GM21447 (cell line): ENCODE data around the gene APBA2.
"Not testable (repeated sequence)": the region's sequence is repeated elsewhere in the genome, so short reads cannot be mapped to it uniquely, and the experiment has no call there.

Experiments
- ATAC-seq: cut with Tn5 transposase; IDR thresholded peaks from one replicate; pipeline ENCODE4 v1.9.1; 2021; ENCODE audit not compliant: unreplicated experiment

The APBA2 gene

DNA sequence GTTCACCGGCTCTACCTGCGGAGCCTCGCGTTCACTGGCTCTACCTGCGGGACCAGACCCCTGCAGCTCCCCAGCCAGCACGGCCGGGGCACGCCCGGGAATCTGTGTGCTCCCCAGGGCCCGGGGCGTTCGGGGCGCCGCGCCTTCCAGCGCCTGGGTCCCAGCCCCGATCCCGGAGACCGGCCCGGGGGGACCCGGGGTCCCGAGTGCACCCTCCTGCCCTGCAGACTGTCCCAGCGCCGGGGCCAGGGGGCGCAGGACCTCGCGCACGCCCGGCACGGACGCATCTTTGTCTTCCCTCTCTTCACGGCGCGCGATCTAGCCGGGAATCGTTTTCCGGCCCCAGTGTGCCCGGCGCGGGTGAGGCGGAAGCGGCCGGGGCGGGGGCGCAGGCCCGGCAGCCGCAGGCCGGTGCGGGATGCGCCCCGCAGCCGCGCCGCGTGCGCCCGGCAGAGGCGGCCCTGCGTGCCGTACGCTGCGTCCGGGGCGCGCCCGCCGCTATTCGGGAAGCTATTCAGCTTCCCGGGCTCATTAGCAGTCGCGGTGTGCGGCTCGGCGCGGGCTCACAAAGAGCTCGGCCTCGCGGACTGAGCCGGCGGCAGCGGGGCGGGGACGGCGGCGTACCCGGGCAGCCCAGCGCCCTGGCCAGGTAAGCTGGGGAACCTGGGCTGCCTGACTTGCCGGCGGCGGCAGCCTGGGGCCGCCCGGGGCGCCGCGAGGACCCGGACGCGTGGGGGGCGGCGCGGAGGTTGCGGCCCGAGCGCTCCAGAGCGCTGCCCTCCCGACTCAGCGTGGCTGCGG is at the start of gene APBA2:
Gene APBA2 (plus strand): TSS at position 345 of the 801 bp plus-strand sequence. CDS start 167,911 bp downstream, outside the sequence.
- ATAC-seq: no peak

DNA sequence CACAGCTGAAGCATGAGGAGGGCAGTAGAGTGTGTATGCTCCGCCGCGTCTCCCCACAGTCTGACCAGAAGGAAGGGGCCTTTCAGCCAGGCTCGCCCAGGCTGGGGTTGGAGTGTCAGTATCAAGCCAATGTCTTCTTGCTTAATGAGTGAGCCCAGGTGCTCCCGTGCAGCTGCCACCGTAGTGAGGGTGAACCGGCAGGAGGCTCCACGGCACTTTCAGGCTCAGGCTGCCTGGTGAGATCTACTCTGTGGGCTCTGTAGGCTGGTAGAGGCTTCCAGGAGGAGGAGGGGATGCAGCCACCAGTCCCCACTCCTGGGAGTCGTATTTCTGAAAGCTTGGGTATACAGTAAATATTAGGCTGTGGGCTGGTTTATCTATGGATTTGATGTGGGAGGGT is 45.5 kb upstream of the APBA2 start:
- not testable (repeated sequence) for ATAC-seq

DNA sequence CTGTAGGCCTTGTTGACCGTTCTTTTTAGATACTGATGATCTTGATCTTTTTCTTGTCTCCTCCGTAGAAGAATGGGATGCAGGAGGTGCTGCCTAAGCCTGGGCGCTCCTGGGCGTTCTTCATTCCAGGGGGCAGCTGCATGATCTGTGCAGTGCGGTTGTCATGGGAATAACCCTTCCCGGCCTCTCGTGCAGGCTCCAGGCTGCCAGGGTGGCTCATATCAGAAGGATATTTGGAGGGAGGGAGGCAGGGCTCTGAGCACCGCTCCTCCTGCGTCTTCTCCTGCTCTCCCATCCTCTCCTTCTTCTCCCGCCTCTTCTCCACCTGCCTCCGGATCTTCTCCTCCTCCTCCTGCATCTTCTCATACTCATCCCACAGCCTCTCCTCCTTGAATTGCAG is 43.6 kb upstream of the APBA2 start:
- not testable (repeated sequence) for ATAC-seq

DNA sequence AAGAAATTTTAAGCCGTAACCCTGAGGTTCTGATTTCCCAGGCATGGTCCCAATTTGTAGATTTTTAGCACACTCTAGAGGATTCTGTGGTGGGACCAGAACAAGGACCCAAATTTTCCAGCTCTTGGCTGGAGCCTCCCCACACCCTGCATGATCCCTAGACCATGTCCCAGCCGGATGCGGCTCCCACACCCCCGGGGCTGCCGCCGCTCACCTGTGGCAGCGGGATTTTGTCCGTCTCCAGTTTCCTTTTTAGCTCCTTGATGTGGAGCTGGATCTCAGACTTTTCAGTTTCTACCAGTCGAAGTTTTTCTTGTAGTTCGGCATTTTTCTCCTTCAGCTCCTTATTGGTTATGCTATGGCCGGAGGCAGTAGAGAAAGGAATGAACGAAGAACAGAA is 42.3 kb upstream of the APBA2 start:
- not testable (repeated sequence) for ATAC-seq

DNA sequence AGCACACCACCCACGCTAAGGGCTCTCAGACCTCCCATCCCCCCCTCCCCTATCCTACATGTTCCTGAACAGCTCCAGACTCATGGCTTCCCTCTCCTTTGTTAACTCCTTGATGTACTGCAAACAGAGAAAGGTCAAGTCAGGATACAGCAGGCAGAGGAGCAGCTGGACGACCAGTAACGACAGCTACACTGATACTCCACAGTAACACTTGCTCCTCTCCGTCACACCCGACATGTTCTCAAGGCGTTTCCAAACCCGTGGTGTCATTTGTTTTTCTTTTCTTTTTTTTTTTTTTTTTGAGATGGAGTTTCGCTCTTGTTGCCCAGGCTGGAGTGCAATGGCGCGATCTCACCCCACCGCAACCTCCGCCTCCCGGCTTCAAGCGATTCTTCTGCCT is 41.6 kb upstream of the APBA2 start:
- ATAC-seq: not testable (repeated sequence)

DNA sequence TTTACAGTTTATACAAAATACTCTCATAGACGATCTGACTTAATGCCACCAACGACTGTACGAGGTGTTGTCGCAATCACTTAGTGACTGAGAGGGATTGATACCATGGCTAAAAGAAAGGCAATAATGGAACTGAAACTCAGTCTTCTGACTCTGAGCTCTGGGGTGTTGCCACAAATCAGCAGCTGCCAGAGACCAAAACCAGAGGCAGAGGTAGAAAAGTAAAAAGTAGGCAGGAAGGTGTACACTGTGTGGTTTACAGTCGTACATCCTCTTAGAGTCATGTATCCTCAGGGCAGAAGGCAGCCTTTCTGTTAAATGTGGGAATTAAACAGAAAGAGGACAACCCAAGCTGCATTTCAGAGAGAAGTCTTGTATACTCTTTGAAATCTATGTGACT is 38.5 kb upstream of the APBA2 start:
- ATAC-seq: peak; percentile 87

DNA sequence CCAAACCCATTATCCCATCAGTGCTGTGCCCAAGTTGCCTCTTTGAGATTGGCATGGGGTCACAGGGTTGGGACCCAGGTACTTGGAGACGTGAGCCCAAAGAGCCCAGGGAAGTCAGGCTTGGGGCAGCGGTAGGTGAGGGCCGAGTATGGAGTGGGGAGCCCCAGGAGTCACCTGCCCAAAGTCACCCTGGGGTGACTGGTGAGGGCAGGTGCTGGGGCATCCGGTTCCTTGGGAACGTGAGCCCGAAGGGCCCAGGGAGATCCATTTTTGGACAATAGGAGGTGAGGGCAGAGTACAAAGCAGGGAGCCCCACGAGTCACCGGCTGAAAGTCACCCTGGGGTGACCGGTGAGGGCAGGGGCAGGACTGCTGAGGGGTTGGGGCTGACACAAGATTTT is 37.8 kb upstream of the APBA2 start:
- ATAC-seq: not testable (repeated sequence)

DNA sequence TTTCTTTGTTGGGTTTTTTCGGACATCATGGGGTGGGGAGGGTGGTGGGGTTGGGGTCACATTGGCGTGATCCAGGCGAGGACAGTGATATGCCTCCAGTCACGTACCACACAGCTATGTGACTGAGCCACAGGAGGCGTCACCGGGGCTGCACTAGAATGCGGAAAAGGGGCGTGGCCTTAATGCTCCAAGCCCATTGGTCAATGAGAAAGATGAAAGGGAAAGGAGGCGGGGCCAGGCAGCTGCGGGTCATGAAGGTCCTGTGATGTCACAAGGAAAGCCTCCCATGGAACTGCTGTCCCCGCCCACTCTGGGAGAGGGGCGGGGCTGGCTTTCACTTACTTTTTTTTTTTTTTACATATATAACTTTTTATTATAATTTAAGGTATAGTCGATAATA is 37.3 kb upstream of the APBA2 start, which contains the start of gene GOLGA6L7:
Gene GOLGA6L7 (minus strand): TSS at position 124 of the 400 bp plus-strand sequence. CDS start 95 bp downstream, at position 29.
- not testable (repeated sequence) for ATAC-seq

DNA sequence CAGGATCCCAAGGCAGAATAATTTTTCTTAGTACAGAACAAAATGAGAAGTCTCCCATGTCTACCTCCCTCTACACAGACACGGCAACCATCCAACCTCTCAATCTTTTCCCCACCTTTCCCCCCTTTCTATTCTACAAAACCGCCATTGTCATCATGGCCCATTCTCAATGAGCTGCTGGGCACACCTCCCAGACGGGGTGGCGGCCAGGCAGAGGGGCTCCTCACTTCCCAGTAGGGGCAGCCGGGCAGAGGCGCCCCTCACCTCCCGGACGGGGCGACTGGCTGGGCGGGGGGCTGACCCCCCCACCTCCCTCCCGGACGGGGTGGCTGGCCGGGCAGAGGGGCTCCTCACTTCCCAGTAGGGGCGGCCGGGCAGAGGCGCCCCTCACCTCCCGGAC is 36.5 kb upstream of the APBA2 start:
- ATAC-seq: not testable (repeated sequence)

DNA sequence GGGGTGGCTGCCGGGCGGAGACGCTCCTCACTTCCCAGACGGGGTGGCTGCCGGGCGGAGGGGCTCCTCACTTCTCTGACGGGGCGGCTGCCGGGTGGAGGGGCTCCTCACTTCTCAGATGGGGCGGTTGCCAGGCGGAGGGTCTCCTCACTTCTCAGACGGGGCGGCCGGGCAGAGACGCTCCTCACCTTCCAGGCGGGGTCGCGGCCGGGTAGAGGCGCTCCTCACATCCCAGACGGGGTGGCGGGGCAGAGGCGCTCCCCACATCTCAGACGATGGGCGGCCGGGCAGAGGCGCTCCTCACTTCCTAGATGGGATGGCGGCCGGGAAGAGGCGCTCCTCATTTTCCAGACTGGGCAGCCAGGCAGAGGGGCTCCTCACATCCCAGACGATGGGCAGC is 36.0 kb upstream of the APBA2 start:
- ATAC-seq: not testable (repeated sequence)

DNA sequence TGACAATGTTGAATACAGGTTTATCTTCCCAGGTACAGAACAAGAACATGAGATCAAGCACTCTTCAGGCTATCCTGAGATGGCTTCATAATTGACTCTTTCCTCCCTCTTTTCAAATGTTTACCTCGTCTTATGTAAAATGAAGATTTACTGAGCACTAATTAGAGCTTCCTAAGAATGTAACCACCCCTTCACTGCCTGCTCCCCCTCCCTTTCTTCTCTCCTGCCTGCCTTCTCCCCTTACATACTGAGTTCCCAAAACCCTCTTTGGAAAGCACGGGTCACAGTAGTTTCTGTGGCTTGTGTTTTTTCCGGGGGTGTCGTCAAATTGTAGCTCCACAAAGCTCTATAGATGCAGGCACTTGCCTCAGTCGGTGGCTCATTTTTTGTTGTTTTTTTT is 32.1 kb upstream of the APBA2 start:
- ATAC-seq: not testable (repeated sequence)

DNA sequence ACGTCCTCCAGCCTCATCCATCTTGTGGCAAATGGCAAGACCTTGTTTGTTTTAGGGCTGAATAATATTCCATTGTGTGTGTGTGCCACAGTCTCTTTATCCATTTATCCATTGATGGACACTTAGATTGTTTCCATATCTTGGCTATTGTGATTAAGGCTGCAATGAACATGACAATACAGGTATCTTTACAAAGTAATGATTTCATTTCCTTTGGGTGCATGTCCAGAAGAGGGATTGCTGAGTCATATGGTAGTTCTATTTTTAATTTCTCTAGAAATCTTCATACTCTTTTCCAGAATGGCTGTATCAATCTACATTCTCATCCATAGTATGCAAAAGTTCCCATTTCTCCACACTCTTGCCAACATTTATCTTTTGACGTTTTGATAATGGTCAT is 31.2 kb upstream of the APBA2 start:
- not testable (repeated sequence) for ATAC-seq

DNA sequence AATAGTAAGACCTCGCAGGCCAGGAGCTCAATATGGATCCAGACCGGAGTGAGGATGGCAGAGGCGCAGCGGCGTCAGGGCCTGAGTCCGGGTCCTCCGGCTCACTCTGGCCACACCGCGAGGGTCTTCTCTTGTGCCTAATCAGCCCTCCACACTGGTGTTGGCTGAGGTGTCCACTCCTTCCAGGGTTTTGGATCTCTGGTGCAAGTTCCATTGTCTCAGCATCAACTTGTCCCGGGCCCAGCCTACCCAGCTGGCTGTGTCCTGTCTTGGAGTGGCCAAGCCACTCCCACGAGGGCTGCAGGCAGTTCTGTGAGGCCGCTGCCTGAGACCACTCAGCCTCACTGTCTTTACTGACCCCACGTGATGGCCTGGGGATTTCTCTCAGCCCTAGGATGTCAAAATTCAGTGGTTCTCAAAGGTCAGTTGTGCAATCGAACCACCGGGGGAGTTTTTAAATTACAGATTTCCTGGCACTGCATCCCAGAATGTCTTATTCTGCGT is 24.7 kb upstream of the APBA2 start:
- no peak for ATAC-seq

DNA sequence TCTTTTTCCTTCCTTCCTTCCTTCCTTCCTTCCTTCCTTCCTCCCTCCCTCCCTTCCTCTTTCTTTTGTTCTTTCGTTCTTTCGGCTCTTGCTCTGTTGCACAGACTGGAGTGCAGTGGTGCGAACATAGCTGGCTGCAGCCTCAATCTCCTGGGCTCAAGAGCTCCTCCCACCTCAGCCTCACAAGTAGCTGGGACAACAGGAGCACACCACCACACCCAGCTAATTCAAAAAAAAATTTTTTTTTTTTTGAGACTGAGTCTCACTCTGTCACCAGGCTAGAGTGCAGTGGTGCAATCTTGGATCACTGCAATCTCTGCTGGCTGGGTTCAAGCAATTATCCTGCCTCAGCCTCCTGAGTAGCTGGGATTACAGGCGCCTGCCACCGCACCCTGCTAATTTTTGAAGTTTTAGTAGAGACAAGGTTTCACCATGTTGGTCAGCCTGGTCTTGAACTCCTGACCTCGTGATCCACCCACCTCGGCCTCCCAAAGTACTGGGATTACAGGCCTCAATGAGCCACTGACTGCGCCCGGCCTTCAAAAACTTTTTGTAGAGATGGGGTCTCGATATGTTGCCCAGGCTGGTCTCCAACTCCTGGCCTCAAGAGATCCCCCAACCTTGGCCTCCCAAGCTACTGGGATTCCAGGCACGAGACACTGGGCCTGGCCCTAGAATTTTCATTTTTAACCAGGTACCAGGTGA is 24.0 kb upstream of the APBA2 start:
- ATAC-seq: not testable (repeated sequence)

DNA sequence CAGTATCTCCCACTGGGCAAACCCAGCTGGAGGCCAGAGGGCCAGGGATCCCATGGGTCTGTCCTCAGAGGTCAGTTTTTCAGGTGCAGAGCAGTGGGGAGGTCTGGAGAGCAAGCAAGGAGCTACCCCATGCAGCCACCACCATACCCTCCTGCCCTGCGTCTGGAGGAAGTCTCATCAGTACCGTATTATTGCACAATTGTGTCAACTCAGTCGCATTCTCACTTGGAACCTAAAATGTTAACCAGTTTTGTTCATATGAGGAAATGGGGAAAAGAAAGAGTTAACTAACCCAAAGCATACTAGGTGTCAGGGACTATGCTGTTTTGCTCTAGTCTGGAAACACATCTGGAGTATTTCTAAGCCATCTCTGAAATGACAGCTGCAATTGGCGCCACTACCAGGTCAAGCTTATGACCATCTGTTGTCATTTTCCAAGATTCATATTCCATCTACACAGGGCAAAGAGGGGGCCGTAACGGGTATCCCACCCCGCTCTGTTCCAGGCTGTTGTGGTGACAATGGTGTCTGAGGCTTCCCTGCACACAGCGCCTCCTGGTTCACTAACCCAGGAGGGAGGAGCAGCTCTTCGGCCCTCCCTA is 16.9 kb upstream of the APBA2 start:
- no peak for ATAC-seq

DNA sequence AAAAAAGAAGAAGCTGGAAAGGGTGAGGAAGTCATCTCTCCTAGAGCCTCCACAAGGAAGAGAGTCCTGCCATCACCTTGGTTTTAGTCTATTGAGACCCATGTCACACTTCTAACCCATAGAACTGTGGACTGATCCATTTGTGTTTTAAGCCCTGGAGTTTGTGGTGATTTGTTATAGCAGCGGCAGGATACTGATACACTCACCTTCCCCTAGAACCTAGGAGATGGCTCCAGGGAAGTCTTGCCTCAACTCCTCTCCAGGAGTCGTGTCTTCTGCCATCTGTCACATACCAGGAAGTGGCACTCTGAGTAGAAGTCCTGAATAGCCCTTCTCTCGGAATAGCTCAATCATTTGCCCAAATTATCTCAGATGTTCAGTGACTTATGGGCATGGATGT is 14.6 kb upstream of the APBA2 start:
- no peak for ATAC-seq

DNA sequence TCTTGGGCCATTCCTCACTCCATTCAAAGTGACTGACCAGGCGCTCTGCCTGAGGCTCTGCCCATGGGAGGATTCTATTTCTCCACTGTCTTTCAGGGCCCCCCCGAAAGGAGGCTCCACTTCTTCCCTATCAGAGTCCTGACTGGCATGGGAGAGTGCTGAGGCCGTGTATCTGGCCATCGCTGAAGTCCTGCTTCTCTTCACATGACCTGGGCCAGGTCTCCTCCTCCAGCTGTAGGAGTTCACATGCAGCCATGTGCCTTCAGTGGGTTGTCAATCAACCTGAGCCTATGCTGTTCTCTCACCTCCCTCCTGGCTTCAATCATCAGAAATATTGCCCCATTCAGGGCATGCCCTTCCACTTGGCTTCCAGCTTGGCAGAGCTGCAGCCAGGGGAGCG is 12.8 kb upstream of the APBA2 start:
- ATAC-seq: no peak

DNA sequence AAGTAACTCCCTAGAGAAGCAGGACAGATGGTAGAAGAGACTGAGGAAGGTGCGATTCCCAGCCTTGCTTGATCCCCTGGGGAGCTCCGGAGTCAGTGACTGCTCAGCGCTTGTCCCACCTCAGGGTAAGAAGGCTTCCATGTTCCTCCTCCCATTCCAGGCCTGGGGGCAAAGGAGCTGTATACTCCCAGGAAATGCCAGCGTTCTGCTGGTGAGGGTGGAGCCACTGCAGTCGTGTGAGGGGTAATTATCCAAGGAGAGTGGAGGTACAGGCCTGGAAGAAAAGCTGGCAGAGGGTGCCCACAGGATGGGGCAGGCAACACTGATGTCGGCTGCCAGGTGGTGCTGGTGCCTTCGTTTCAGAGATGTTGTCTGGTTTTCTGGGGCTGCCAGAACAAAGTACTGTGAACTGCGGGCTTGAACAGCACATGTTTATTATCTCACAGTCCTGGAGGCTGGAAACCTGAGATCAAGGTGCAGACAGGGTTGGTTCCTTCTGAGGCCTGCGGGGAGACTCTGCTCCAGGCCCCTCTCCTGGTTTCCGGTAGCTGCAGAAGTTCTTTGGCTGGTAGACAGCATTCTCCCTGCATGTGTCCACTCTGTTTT is 12.1 kb upstream of the APBA2 start:
- no peak for ATAC-seq

DNA sequence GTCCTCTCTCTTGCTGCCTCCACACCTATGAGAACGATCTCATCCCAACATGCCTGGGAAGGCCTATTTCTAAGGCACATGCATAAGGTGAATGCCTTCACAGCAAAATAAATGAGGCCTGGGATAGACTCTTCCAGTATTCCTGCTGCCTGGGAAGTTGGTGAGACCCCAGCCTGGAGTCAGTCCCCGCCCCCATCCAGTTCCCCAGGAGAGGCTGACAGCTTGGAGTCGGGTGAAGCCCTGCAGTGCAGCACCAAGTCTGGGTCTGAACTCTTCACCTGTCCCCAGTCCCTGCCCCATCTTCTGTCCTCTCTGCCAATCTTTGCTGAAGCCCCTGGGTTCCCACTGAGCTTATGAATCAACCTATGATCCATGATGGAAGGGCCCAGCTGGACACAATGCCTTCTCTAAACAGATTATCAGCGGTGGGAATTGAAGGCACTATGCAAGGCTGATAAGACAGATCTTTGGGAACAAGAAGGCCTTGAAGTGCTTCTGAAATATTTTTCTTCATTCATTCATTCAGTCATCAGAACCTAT is 10.2 kb upstream of the APBA2 start:
- no peak for ATAC-seq

DNA sequence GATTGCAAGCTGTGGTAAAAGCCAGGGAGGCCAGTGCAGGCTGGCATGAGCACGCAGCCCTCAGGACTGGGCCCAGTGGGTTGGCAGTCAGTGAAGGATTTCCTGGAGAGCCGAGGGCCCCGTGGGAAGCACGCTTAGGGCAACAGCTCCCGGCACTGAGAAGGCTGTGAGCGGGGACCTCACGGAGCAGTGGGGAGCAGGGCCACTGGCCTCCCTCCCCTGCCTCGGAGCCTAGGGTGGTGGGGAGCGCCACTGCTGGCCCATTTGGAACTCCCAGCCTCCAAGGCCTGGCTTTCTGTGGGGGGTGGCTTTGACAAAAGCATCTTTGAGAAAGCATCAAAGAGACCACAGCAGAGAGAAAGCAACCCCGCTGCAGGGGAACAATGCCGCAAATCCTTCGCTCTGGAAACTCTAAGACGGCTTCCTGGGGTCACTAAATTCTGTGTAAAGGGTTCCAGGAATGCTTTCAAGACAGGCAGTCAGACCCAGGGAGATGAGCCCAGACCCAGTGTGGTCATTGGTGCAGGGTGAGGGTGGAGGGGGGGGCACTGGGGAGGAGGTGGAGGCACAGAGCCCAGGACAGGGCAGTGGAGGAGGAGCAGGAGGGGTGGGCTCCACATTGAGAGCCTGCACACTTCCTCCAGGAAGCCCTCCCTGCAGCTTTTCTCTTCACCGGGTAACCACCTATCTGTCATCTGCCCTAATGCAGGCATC is 9.5 kb upstream of the APBA2 start:
- no peak for ATAC-seq
